HepG2 (cell line): ENCODE data around the gene BPIFB6. TPM values are rescaled to one million over a fixed set of nuclear protein-coding genes. Genes with fewer than 3 reads are reported as not detected.

Experiments
- ARNTL ChIP-seq: sonication (generic); formaldehyde crosslinking; IDR thresholded peaks from 2 replicates; pipeline ENCODE4 v1.4.0; 2020; ENCODE audit warnings: mild to moderate bottlenecking, missing genetic modification reagents
- BATF2 ChIP-seq: sonication (generic); formaldehyde crosslinking; IDR thresholded peaks from 2 replicates; pipeline ENCODE4 v1.8.0; 2022; ENCODE audit warnings: mild to moderate bottlenecking, missing genetic modification reagents, moderate library complexity
- BHLHE40 ChIP-seq: IDR thresholded peaks from 2 replicates; pipeline ENCODE4 v1.6.1; 2011; ENCODE audit warnings: low read length, improper control_type of control experiment
- CSRNP1 ChIP-seq: sonication (generic); formaldehyde crosslinking; IDR thresholded peaks from 2 replicates; pipeline ENCODE4 v1.8.1; 2023; ENCODE audit warnings: mild to moderate bottlenecking, missing genetic modification reagents
- HNF1B ChIP-seq: sonication (generic); formaldehyde crosslinking; IDR thresholded peaks from 2 replicates; pipeline ENCODE4 v1.5.1; 2020; ENCODE audit warnings: mild to moderate bottlenecking, moderate library complexity, missing genetic modification reagents
- SOX13 ChIP-seq, 3 experiments: fragments of 450-650 bp in 1 of 3; sonication (generic) in 1 of 3; formaldehyde crosslinking in 1 of 3; IDR thresholded peaks in 2 of 3; conservative IDR thresholded peaks in 1 of 3; 2 replicates each; pipeline versions ENCODE4 v1.5.0 to v1.6.1; 2016 to 2020; ENCODE audit warnings: antibody characterized with exemption in 1 of 3, mild to moderate bottlenecking in 1 of 3, missing compliant biosample characterization in 1 of 3, missing genetic modification reagents in 1 of 3, moderate library complexity in 1 of 3
- SSRP1 ChIP-seq: IDR thresholded peaks from 2 replicates; pipeline ENCODE4 v1.6.1; 2016; ENCODE audit warnings: control low read depth
- ZBTB37 ChIP-seq: sonication (generic); formaldehyde crosslinking; IDR thresholded peaks from 2 replicates; pipeline ENCODE4 v1.4.0; 2020; ENCODE audit warnings: mild to moderate bottlenecking, missing genetic modification reagents
- ZBTB7A ChIP-seq: sonication (generic); formaldehyde crosslinking; IDR thresholded peaks from 2 replicates; pipeline ENCODE4 v1.8.0; 2022; ENCODE audit warnings: mild to moderate bottlenecking, missing genetic modification reagents
- ZFP37 ChIP-seq: sonication (generic); formaldehyde crosslinking; IDR thresholded peaks from 2 replicates; pipeline ENCODE4 v1.4.0; 2020; ENCODE audit warnings: missing genetic modification reagents, borderline replicate concordance
- ZNF232 ChIP-seq: sonication (generic); formaldehyde crosslinking; IDR thresholded peaks from 2 replicates; pipeline ENCODE4 v1.4.0; 2020; ENCODE audit warnings: missing genetic modification reagents, borderline replicate concordance
- ZNF44 ChIP-seq: sonication (generic); formaldehyde crosslinking; IDR thresholded peaks from 2 replicates; pipeline ENCODE4 v1.5.1; 2020; ENCODE audit warnings: mild to moderate bottlenecking, missing genetic modification reagents
- ZNF556 ChIP-seq: sonication (generic); formaldehyde crosslinking; IDR thresholded peaks from 2 replicates; pipeline ENCODE4 v1.4.0; 2020; ENCODE audit warnings: mild to moderate bottlenecking, missing genetic modification reagents, borderline replicate concordance
- ZNF609 ChIP-seq: sonication (generic); formaldehyde crosslinking; IDR thresholded peaks from 2 replicates; pipeline ENCODE4 v1.4.0; 2020; ENCODE audit warnings: mild to moderate bottlenecking, missing genetic modification reagents, borderline replicate concordance
- ZNF615 ChIP-seq: sonication (generic); formaldehyde crosslinking; IDR thresholded peaks from 2 replicates; pipeline ENCODE4 v1.5.0; 2020; ENCODE audit warnings: mild to moderate bottlenecking, missing genetic modification reagents, borderline replicate concordance
- ZNF710 ChIP-seq: sonication (generic); formaldehyde crosslinking; IDR thresholded peaks from 2 replicates; pipeline ENCODE4 v1.5.0; 2020; ENCODE audit warnings: mild to moderate bottlenecking, missing genetic modification reagents, borderline replicate concordance
- polyA plus RNA-seq, 8 experiments: library from polyadenylated mRNA; depleted of rRNA in 3 of 8; stranded (reverse) in 7 of 8; unstranded in 1 of 8; fragments of >200 nt; fragmentation: Illumina TruSeq in 4 of 8; extraction: Trizol in 4 of 8; gene quantifications; 2 replicates each; pipeline versions ENCODE4 v1.2.1 to v1.2.3, GENCODE V29; 2011 to 2016; ENCODE audit warnings: low read depth in 4 of 8, missing spikeins in 1 of 8, mixed read lengths in 1 of 8; ENCODE audit not compliant: insufficient read depth in 1 of 8
- total RNA-seq, 5 experiments: library from RNA; depleted of rRNA; stranded (reverse); fragments of >200 nt; fragmentation: Illumina TruSeq; extraction: Trizol; gene quantifications; 2 replicates each; pipeline ENCODE4 v1.2.3, GENCODE V29; 2016; ENCODE audit warnings: low read depth in 1 of 5

BPIFB6 gene
- total and polyA plus RNA-seq, 2 of the 13 experiments (the other 11 are each of a cell fraction or from before 2014, with no cell fraction given) = 0.13 to 1.7 TPM

- TF ChIP-seq ZNF710 (CRISPR knock-in tag) (0 out of 2 replicates have a peak, but pooled peaks have one; percentile 7), ZNF556 (CRISPR knock-in tag) (peak; percentile 38; the same call in 1 of the 2 replicates), CSRNP1 (CRISPR knock-in tag) (no peak), ZFP37 (CRISPR knock-in tag) (no peak), ZNF615 (CRISPR knock-in tag) (no peak), ZBTB37 (CRISPR knock-in tag) (no peak), ARNTL (CRISPR knock-in tag) (no peak; the same call in 1 of the 2 replicates), BATF2 (CRISPR knock-in tag) (no peak), ZNF609 (CRISPR knock-in tag) (peak; percentile 81; the same call in 1 of the 2 replicates), ZNF44 (no peak), SOX13 (IDR thresholded peaks at IDR 0.05) (no peak), SOX13 (CRISPR knock-in tag; conservative IDR thresholded peaks at IDR 0.05 in 1 of 2, IDR thresholded peaks at IDR 0.05 in 1 of 2) (peak in 1 of 2 experiments; percentile 88; a peak in 1 of 4 replicates), ZBTB7A (CRISPR knock-in tag) (peak; percentile 52; the same call in 1 of the 2 replicates), BHLHE40 (no peak), HNF1B (CRISPR knock-in tag) (no peak), ZNF232 (CRISPR knock-in tag) (no peak), SSRP1 (0 out of 2 replicates have a peak, but pooled peaks have one; percentile 11)
Measured at GRCh38 chr20:33043731-33044181, 12.3 kb downstream of the BPIFB6 start (continued).
